Common myeloid progenitor, CD34-positive (primary cell): ENCODE data around the gene DAPK1.

Source experiments
- CTCF ChIA-PET: fragments of 350-600 bp; sonication (Branson Sonifier 250); formaldehyde crosslinking; loops from one replicate; lab custom pipeline; 2021; ENCODE audit warnings: antibody characterized with exemption; lab: Charles Lee
- POLR2A ChIA-PET: fragments of 350-600 bp; sonication (Branson Sonifier 250); formaldehyde crosslinking; loops from one replicate; lab custom pipeline; 2021; ENCODE audit warnings: antibody characterized with exemption; lab: Charles Lee
- DNase-seq, 3 donors: peaks; one replicate each; pipeline versions ENCODE4 v3.0.0 to v3.0.0-alpha.2; 2013
- H3K27ac ChIP-seq, 2 experiments: 1 replicate in 1 of 2; 2 replicates in 1 of 2; pipeline ENCODE4 v1.7.0; 2013; ENCODE audit warnings: inconsistent platforms in 2 of 2, low read length in 2 of 2, mild to moderate bottlenecking in 2 of 2, low read depth in 1 of 2, moderate library complexity in 1 of 2; ENCODE audit not compliant: severe bottlenecking in 2 of 2, insufficient read depth in 1 of 2, poor library complexity in 1 of 2
- H3K27me3 ChIP-seq, 5 experiments: replicated peaks in 2 of 5; 1 replicate in 3 of 5; 2 replicates in 2 of 5; pipeline versions ENCODE4 v1.6.1 to v1.7.0; 2013; ENCODE audit warnings: low read length in 4 of 5, mild to moderate bottlenecking in 2 of 5, moderate library complexity in 2 of 5, inconsistent platforms in 1 of 5; ENCODE audit not compliant: insufficient read depth in 5 of 5, control insufficient read depth in 4 of 5
- H3K36me3 ChIP-seq, 4 experiments: 1 replicate in 2 of 4; 2 replicates in 2 of 4; pipeline versions ENCODE4 v1.6.1 to v1.7.0; 2013; ENCODE audit warnings: low read length in 3 of 4, control low read depth in 1 of 4, mild to moderate bottlenecking in 1 of 4; ENCODE audit not compliant: control insufficient read depth in 4 of 4, insufficient read depth in 4 of 4
- H3K4me1 ChIP-seq, 4 experiments: 1 replicate in 3 of 4; 2 replicates in 1 of 4; pipeline versions ENCODE4 v1.6.1 to v1.7.1; 2013; ENCODE audit warnings: low read length in 3 of 4, mild to moderate bottlenecking in 3 of 4, control low read depth in 1 of 4, inconsistent platforms in 1 of 4, moderate library complexity in 1 of 4; ENCODE audit not compliant: control insufficient read depth in 4 of 4, insufficient read depth in 4 of 4; ENCODE audit errors: control extremely low read depth in 1 of 4
- H3K4me3 ChIP-seq, 7 experiments: 1 replicate in 4 of 7; 2 replicates in 3 of 7; pipeline versions ENCODE4 v1.5.1 to v1.7.0; 2013; ENCODE audit warnings: mild to moderate bottlenecking in 7 of 7, low read length in 6 of 7, moderate library complexity in 6 of 7, inconsistent platforms in 2 of 7, low read depth in 2 of 7, control low read depth in 1 of 7; ENCODE audit not compliant: insufficient read depth in 4 of 7, control insufficient read depth in 1 of 7; ENCODE audit errors: extremely low read depth in 1 of 7
- H3K9me3 ChIP-seq, 5 experiments: 1 replicate in 4 of 5; 2 replicates in 1 of 5; pipeline versions ENCODE4 v1.6.1 to v1.7.1; 2013; ENCODE audit warnings: low read length in 4 of 5, mild to moderate bottlenecking in 2 of 5, inconsistent platforms in 1 of 5, low read depth in 1 of 5, moderate library complexity in 1 of 5; ENCODE audit not compliant: control insufficient read depth in 4 of 5, insufficient read depth in 2 of 5; ENCODE audit errors: control extremely low read depth in 1 of 5
- WGBS: methylation state at CpG from one replicate; pipeline ENCODE4 v1.1.5; 2013; ENCODE audit not compliant: insufficient coverage; 5-methylcytosine and 5-hydroxymethylcytosine counted together

DAPK1 gene

DNA sequence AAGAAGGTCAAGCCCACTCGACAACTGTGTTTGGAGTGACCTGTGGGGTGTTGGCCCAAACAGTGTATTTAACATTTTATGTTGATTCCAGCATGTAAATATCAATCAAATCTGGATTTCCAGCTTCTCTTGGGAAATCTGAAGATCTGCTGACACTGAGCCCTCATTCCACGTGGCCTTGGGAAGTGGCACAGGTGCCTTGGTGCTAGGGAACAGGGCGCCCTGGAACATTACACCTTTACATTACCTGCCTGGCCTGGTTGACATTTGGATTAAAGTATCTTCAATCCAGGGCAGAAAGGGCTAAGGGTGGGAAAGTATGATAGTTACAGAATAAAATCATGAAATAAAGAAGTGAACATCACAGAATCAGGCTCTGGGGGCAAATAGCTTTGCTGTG lies 143.4 kb downstream of the DAPK1 start:
- Histone ChIP-seq H3K36me3 (peaks cover 18 to 86% (median 54%) of the 10 kb centered on the region in 4 experiments), H3K4me3 (no peak overlapping the region), H3K27ac (peak overlapping the region in 1 of 2 experiments; percentile 22), H3K27me3 (no peaks in the 10 kb centered on the region), H3K4me1 (peaks cover 0 to 16% (median 9%) of the 10 kb centered on the region in 4 experiments), H3K9me3 (no peaks in the 10 kb centered on the region)
- ChIA-PET POLR2A (no interaction called here), CTCF (interaction anchor here (1.3 kb wide), 1 partner anchor 21 kb away, joined by 4 read pairs; no protein-coding TSS in a partner anchor)
- WGBS: 100% methylated on average over 2 of the region's 3 CpGs
- DNase-seq: no peak

DNA sequence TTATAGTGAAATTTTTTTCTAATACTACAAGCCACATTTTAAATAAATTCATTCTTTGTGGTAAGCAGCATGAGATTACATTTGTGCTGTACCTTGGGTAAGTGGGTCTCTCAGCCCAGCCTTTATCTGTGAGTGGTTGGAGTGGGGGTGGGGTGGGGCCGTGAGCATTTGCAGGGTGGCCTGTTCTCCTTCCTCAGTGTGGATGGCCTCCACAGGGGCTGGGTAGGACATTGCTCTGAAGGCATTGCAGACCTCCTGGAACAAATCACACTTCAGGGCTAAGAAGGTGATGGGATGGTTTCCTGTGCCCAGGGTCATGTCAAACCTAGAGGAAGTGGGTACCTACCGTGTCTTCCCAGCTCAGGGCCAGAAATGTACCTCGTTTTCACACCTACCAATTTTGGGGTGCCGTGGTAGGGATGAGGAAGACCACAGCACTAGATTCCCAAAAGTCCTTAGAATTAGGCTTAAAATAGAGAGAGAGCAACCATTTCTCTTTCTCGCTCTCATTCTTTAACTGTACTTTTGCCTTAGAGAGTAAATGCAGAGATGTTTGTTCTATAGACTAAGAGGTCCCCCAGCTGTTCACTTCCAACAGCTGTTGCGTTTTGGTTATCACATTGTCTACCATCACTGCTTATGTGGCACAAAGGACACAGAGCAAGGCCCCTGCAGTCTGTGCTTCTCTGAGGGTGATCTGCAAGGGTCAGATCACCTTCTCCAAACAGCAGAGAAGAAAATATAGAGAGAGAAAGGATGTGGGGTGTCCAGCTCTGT lies 144.9 kb downstream of the DAPK1 start:
- 60% methylated on average over 2 of the region's 6 CpGs for WGBS
- peaks cover 18 to 92% (median 65%) of the 10 kb centered on the region in 4 experiments for H3K36me3 ChIP-seq
- CTCF ChIA-PET: interaction anchor here (1.3 to 1.6 kb wide), 3 partner anchors 23 to 86 kb away, joined by 3 to 4 read pairs (median 4); no protein-coding TSS in a partner anchor

DNA sequence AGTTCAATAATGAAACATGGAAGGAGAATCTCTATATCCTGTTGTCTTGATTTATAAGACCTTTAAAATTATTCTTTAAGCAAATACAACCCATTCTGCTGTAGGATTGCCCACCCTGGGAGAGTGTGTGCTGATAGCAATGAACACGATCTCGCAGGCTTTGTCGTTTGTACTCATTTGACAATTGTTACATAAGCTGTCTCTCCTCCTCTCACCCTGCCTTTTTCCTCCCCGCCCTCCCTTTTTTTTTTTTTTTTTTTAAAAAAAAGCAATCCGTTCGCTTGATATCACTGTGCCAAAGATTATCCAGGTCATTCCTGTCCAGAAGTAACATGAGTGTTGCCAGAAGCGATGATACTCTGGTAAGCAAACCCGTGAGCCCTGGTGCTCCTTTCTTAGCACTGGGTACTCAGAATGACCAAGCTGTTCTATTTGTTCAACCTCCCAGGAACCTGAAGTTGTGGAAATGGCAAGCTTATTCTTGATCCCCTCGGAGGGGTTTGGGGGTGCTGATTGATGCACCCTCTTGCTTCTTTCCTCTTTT lies 145.5 kb downstream of the DAPK1 start:
- ChIA-PET POLR2A (no interaction called here), CTCF (interaction anchor here (1.3 to 2.2 kb wide), 3 partner anchors 13 to 86 kb away, joined by 3 to 7 read pairs (median 4); no protein-coding TSS in a partner anchor)
- DNase-seq: no peak
- Histone ChIP-seq H3K9me3 (no peaks in the 10 kb centered on the region), H3K27ac (no peak overlapping the region), H3K36me3 (peaks cover 18 to 92% (median 65%) of the 10 kb centered on the region in 4 experiments), H3K27me3 (no peaks in the 10 kb centered on the region), H3K4me3 (no peak overlapping the region), H3K4me1 (peaks cover 0 to 16% (median 9%) of the 10 kb centered on the region in 4 experiments)
- WGBS: 98% methylated on average over 9 of the region's 9 CpGs

More for the DNA sequence above, 144.9 kb downstream of the DAPK1 start:
- Histone ChIP-seq H3K27ac (no peak overlapping the region), H3K4me1 (peaks cover 0 to 16% (median 9%) of the 10 kb centered on the region in 4 experiments), H3K4me3 (no peak overlapping the region), H3K27me3 (no peaks in the 10 kb centered on the region), H3K9me3 (no peaks in the 10 kb centered on the region)
- DNase-seq: peak in 2 of 3 donors; percentile 19 to 21
- POLR2A ChIA-PET: no interaction called here

DNA sequence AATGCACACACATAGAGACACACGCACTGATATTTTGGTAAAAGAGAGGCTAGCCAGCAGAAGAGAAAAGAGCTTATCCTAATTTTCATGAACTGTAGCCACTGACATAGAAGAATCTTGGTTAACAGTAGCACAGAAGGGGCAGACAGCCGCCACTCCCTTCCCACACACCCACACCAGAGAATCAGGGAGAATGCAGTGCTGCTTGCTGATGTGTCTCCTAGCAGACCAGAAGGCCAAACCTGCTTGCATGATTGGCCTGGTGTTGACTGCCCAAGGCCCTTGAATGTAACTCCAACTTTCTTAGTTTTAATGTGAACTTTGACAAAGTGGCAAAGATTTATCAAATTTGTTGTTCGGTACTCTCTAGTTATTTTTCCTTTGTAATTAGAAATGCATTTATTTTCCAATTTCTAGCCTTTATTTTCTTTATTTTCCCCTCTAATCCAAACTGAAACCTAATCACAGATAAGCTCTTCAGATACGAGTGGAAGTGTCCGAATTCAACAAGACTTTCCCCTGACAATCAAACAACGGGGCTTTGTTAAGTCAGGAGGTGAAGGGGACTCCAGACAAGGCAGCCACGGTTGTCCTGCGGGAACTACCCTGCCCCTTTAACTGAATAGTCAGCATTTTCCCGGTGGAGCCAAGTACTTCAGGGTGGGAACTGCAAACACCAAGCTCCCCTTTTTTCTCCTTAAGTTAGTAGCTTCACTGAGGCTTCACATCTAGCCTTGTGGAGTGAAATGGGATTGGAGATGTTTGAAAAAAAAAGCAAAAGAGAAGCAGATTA lies 146.3 kb downstream of the DAPK1 start:
- WGBS: 100% methylated on average over 4 of the region's 9 CpGs
- H3K4me1 ChIP-seq: peaks cover 0 to 16% (median 8%) of the 10 kb centered on the region in 4 experiments
- no peaks in the 10 kb centered on the region for H3K27me3 ChIP-seq
- POLR2A ChIA-PET: no interaction called here
- H3K36me3 ChIP-seq: peaks cover 13 to 92% (median 66%) of the 10 kb centered on the region in 4 experiments
- CTCF ChIA-PET: interaction anchor here (1.3 to 2.2 kb wide), 3 partner anchors 13 to 87 kb away, joined by 3 to 7 read pairs (median 4); no protein-coding TSS in a partner anchor
- no peak for DNase-seq
- no peaks in the 10 kb centered on the region for H3K9me3 ChIP-seq
- no peak overlapping the region for H3K4me3 ChIP-seq
- no peak overlapping the region for H3K27ac ChIP-seq

DNA sequence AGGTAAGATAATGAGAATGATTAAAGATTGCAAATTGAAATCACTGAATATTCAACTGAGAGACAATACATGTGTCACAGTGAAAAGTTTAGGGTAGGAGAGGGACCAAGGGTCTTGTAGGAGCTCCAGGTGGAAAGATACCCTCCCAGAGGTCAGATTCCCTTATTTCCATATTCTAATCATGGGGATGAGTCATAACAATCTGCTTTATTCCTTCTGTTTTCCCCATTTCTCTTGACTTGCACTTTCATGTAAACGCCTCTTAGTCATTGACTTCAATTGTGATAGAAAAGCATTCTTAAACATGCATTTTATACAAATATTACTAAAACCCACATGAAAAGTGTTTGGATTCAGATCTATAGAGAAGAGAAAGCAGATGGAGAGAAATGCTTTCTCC lies 147.0 kb downstream of the DAPK1 start:
- peaks cover 15 to 92% (median 68%) of the 10 kb centered on the region in 4 experiments for H3K36me3 ChIP-seq
- no peak overlapping the region for H3K27ac ChIP-seq
- H3K4me3 ChIP-seq: no peak overlapping the region
- no peak for DNase-seq
- no peaks in the 10 kb centered on the region for H3K27me3 ChIP-seq
- no peaks in the 10 kb centered on the region for H3K9me3 ChIP-seq
- peaks cover 0 to 16% (median 8%) of the 10 kb centered on the region in 4 experiments for H3K4me1 ChIP-seq
- ChIA-PET POLR2A (no interaction called here), CTCF (interaction anchor here (2.2 kb wide), 1 partner anchor 12 kb away, joined by 7 read pairs; no protein-coding TSS in a partner anchor)
- WGBS: no CpG with 5 or more reads among the region's 1 CpG

DNA sequence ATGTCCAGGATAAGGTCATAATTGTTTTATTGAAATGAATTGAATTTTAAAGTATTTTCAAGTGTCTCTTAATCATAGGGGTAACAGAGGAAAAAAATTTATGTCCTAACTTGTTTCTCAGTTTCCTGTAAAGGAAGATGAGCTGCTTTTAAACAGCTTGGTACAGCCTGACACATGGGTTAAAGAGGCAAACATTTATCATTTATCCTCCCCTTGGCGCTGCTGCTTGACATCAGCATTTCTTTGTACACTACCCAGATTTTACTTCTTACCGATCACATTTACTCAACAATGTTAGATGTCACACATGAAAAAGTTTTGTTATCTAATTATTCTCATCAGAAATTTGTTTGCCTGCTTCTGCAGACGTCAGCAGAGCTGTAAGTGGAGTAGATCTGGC lies 148.9 kb downstream of the DAPK1 start:
- Histone ChIP-seq H3K27me3 (no peaks in the 10 kb centered on the region), H3K4me1 (peaks cover 0 to 6% (median 5%) of the 10 kb centered on the region in 4 experiments)
- 100% methylated on average over 2 of the region's 3 CpGs for WGBS

More for the DNA sequence above, 148.9 kb downstream of the DAPK1 start:
- DNase-seq: no peak
- POLR2A ChIA-PET: no interaction called here
- Histone ChIP-seq H3K9me3 (no peaks in the 10 kb centered on the region), H3K27ac (no peak overlapping the region), H3K36me3 (peaks cover 11 to 92% (median 70%) of the 10 kb centered on the region in 4 experiments), H3K4me3 (no peak overlapping the region)
- CTCF ChIA-PET: no interaction called here
